Measurements from ENCODE around the gene NAA80.

GRCh38 chr3:50268276-50268675 is 30.9 kb downstream of the NAA80 start:
- TF ChIP-seq RAD51 (IDR thresholded peaks at IDR 0.05) (no peak), POLR2AphosphoS5 (IDR thresholded peaks at IDR 0.05; ENCODE audit: low read length) (no peak), SMC3 (IDR thresholded peaks at IDR 0.05; ENCODE audit: borderline replicate concordance, low read length) (no peak)

Measured in GM12878 (cell line).